Thyroid gland (tissue), 4 donors: ENCODE results near the gene BCL2. TPM values are rescaled to one million over a fixed set of nuclear protein-coding genes. Genes with fewer than 3 reads are reported as not detected.

ENCODE experiments used
- DNase-seq, 2 donors: peaks; one replicate each; pipeline ENCODE4 v3.0.0-alpha.2; 2019
- H3K27ac ChIP-seq, 3 donors: fragments of 200-600 bp; sonication (generic); 1 replicate in 2 of 3; 2 replicates in 1 of 3; pipeline ENCODE4 v1.5.1; 2016 to 2019; ENCODE audit warnings: mild to moderate bottlenecking in 1 of 3, moderate library complexity in 1 of 3
- H3K27me3 ChIP-seq: fragments of 200-600 bp; sonication (generic); one replicate; pipeline ENCODE4 v1.5.1; 2019
- H3K36me3 ChIP-seq, 2 donors: fragments of 200-600 bp; sonication (generic); one replicate each; pipeline ENCODE4 v1.5.1; 2016 to 2019
- H3K4me1 ChIP-seq, 2 donors: fragments of 200-600 bp; sonication (generic); one replicate each; pipeline ENCODE4 v1.5.1; 2017 to 2019
- H3K4me3 ChIP-seq, 3 donors: fragments of 200-600 bp; sonication (generic); replicated peaks in 1 of 3; 1 replicate in 2 of 3; 2 replicates in 1 of 3; pipeline ENCODE4 v1.5.1; 2016; ENCODE audit warnings: mild to moderate bottlenecking in 1 of 3
- H3K9me3 ChIP-seq: fragments of 200-600 bp; sonication (generic); one replicate; pipeline ENCODE4 v1.5.1; 2017
- POLR2A ChIP-seq, 2 donors: fragments of 450-650 bp; IDR thresholded peaks; one replicate each; pipeline ENCODE4 v1.6.1; 2017; ENCODE audit warnings: antibody characterized with exemption in 2 of 2, mild to moderate bottlenecking in 2 of 2, moderate library complexity in 1 of 2
- WGBS, 2 donors: methylation state at CpG; one replicate each; pipeline ENCODE4 v1.1.5; 2017; 5-methylcytosine and 5-hydroxymethylcytosine counted together
- intact Hi-C: fragments of 100-400 bp; cut with DNase I; formaldehyde crosslinking; loops from one replicate; pipeline ENCODE4 v1.15.1; 2023
- total RNA-seq, 4 donors: library from RNA; depleted of rRNA; stranded (reverse); fragments of >200 nt; gene quantifications; one replicate each; pipeline ENCODE4 v1.2.3, GENCODE V29; 2016
- TF ChIP-seq, protein P1 (sequence below), 6 experiments: fragments of 200-600 bp in 3 of 6; fragments of 450-650 bp in 3 of 6; sonication (generic) in 3 of 6; IDR thresholded peaks; one replicate each; pipeline ENCODE4 v1.5.1; 2016 to 2019; ENCODE audit warnings: antibody characterized with exemption in 6 of 6, mild to moderate bottlenecking in 2 of 6, inconsistent platforms in 1 of 6, moderate library complexity in 1 of 6

Gene BCL2
- total RNA-seq, 4 donors from 2014 or later: 108 to 163 (median 115) TPM

DNA sequence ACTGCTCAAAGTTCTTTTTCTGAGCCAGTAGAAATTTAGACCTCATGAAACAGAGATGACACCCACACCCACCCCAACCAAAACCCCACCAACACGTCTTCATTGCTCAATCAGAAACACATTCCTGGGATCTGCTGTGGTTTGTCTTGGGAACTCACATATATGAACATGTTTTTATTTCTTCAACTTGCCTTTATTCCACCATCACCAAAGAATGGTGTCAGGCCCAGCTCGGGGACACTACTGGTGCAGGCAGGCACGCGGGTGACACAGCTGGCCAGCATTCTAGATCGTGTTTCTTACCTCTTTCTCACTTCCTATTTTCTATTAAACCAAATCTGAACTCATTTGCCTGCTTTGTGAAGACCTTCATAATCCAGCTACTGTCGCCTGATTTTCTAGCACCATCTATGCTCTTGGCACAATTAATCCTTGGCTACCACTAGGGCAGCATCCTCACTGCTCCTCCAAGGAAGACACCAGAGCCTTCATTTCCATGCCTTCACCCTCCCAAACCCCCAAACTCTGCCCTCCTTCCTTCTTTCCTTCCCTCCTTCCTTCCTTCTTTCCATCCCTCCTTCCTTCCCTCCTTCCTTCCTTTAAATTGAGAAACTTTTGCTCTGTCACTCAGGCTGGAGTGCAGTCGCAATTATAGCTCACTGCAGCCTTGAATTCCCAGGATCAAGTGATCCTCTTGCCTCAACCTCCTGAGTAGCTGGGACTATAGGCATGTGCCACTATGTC lies 157.1 kb downstream of the BCL2 start:
- H3K27ac ChIP-seq: peak overlapping the region in 2 of 3 donors; percentile 44 to 54
- no peaks in the 10 kb centered on the region for H3K9me3 ChIP-seq
- no peaks in the 10 kb centered on the region for H3K27me3 ChIP-seq
- DNase-seq: no peak
- H3K4me3 ChIP-seq: no peak overlapping the region
- H3K4me1 ChIP-seq: peaks cover 13 to 53% of the 10 kb centered on the region in 2 donors
- H3K36me3 ChIP-seq: no peaks in the 10 kb centered on the region
- TF ChIP-seq, protein P1, sequence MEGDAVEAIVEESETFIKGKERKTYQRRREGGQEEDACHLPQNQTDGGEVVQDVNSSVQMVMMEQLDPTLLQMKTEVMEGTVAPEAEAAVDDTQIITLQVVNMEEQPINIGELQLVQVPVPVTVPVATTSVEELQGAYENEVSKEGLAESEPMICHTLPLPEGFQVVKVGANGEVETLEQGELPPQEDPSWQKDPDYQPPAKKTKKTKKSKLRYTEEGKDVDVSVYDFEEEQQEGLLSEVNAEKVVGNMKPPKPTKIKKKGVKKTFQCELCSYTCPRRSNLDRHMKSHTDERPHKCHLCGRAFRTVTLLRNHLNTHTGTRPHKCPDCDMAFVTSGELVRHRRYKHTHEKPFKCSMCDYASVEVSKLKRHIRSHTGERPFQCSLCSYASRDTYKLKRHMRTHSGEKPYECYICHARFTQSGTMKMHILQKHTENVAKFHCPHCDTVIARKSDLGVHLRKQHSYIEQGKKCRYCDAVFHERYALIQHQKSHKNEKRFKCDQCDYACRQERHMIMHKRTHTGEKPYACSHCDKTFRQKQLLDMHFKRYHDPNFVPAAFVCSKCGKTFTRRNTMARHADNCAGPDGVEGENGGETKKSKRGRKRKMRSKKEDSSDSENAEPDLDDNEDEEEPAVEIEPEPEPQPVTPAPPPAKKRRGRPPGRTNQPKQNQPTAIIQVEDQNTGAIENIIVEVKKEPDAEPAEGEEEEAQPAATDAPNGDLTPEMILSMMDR (IDR thresholded peaks at IDR 0.05): no peak
- no peak for TF ChIP-seq POLR2A (IDR thresholded peaks at IDR 0.05)
- 86% methylated on average over 7 of the region's 7 CpGs for WGBS, 2 donors
- intact Hi-C loops: no loop called here

DNA sequence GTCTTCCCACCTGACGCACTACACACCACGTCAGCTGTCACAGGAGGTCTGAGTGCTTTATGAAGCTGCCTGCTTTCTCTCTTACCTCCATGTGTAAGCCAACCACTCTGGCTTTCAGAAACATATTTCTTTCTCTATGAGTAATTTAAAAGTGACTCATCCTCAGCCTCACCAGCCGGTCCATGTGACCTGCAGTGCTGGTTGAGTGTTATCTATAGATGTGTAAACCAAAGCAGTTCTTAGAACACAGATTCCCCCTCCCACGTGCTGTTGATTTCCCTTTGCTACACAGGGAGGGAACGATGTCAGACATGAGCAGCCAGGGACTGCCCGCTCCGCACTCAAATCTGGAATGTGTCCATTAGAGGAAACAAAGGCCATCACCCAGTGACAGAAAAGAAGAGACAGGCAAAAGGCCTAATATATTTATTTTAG lies 157.8 kb downstream of the BCL2 start:
- no peaks in the 10 kb centered on the region for H3K9me3 ChIP-seq
- DNase-seq: peak in 1 of 2 donors; percentile 29
- H3K4me3 ChIP-seq: no peak overlapping the region
- peaks cover 14 to 60% of the 10 kb centered on the region in 2 donors for H3K4me1 ChIP-seq
- intact Hi-C loops: no loop called here
- no peak for TF ChIP-seq POLR2A (IDR thresholded peaks at IDR 0.05)
- TF ChIP-seq, protein P1 (IDR thresholded peaks at IDR 0.05): no peak
- no peaks in the 10 kb centered on the region for H3K36me3 ChIP-seq
- H3K27ac ChIP-seq: peak overlapping the region; percentile 28 to 54 (median 44)
- 47 to 73% methylated on average over 7 of the region's 7 CpGs for WGBS, 2 donors
- no peaks in the 10 kb centered on the region for H3K27me3 ChIP-seq

- no peak for DNase-seq
- TF ChIP-seq POLR2A (IDR thresholded peaks at IDR 0.05): no peak
- TF ChIP-seq, protein P1 (IDR thresholded peaks at IDR 0.05): no peak
- H3K27ac ChIP-seq: peak overlapping the region; percentile 28 to 54 (median 44)
- peaks cover 20 to 66% of the 10 kb centered on the region in 2 donors for H3K4me1 ChIP-seq
- H3K27me3 ChIP-seq: no peaks in the 10 kb centered on the region
- intact Hi-C loops: no loop called here
- H3K9me3 ChIP-seq: no peaks in the 10 kb centered on the region
- WGBS, 2 donors: 78 to 85% methylated on average over 7 of the region's 7 CpGs
- H3K36me3 ChIP-seq: no peaks in the 10 kb centered on the region
- no peak overlapping the region for H3K4me3 ChIP-seq
Measured at GRCh38 chr18:63161032-63161760, 158.4 kb downstream of the BCL2 start.

DNA sequence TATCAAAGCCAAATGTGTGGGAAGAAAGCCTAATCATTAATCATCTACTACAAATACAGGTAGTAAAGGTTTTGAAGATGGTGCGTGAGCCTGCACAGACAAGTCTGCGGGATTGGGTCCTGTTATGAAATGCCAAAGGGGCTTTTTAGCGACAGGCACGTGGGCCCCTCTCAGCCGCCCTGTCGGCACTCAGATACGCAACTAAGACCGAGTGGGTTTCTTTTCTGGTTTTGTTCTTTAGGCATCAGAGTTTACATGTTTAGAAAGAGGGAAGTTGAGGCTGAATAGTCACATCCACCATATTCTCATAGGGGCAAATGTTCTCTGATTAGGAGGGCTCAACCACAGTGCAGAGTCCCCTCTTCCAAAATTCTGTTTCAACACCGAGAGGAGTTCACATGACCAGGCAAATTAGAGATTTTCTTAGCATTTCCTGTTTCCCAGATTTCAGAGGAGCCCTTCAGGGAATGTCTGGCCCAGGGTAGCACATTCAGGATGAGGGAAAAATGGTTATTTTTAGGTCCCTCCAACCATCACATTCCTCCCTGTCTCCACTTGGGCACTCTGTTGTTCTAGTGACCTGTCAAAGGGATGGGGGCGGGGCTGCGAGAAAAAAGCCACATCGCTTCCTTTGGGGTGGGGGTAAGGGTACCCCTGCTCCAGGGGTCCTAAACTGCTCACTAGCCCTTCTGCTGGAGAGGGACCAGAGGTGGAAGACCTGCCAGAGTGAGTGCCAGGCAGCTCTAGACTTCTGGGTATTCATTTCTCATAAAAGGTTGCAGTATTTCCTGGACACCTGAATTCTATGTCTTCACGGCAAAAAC lies 159.2 kb downstream of the BCL2 start:
- H3K27me3 ChIP-seq: no peaks in the 10 kb centered on the region
- no peaks in the 10 kb centered on the region for H3K9me3 ChIP-seq
- H3K36me3 ChIP-seq: no peaks in the 10 kb centered on the region
- WGBS, 2 donors: 76 to 85% methylated on average over 13 of the region's 13 CpGs
- no peak for DNase-seq
- TF ChIP-seq, protein P1 (IDR thresholded peaks at IDR 0.05): no peak
- TF ChIP-seq POLR2A (IDR thresholded peaks at IDR 0.05): no peak
- intact Hi-C loops: no loop called here
- no peak overlapping the region for H3K27ac ChIP-seq
- H3K4me1 ChIP-seq: peaks cover 26 to 74% of the 10 kb centered on the region in 2 donors
- H3K4me3 ChIP-seq: no peak overlapping the region
